A673 (cell line): ENCODE results near the gene TMEM121.

ENCODE experiments used
- EZH2 ChIP-seq: fragments of 200-600 bp; sonication (generic); IDR thresholded peaks from 2 replicates; pipeline ENCODE4 v1.6.1; 2017; ENCODE audit warnings: borderline replicate concordance, low read depth, mild to moderate bottlenecking, mixed read lengths, antibody characterized with exemption, low read length; ENCODE audit not compliant: poor library complexity, severe bottlenecking
- TF ChIP-seq, protein P1 (sequence below): fragments of 300-800, 200-600 bp; sonication (generic); conservative IDR thresholded peaks from 2 replicates; pipeline ENCODE4 v1.5.1; 2017; ENCODE audit warnings: low read depth, mild to moderate bottlenecking, antibody characterized with exemption, low read length, moderate library complexity, mixed read lengths

DNA sequence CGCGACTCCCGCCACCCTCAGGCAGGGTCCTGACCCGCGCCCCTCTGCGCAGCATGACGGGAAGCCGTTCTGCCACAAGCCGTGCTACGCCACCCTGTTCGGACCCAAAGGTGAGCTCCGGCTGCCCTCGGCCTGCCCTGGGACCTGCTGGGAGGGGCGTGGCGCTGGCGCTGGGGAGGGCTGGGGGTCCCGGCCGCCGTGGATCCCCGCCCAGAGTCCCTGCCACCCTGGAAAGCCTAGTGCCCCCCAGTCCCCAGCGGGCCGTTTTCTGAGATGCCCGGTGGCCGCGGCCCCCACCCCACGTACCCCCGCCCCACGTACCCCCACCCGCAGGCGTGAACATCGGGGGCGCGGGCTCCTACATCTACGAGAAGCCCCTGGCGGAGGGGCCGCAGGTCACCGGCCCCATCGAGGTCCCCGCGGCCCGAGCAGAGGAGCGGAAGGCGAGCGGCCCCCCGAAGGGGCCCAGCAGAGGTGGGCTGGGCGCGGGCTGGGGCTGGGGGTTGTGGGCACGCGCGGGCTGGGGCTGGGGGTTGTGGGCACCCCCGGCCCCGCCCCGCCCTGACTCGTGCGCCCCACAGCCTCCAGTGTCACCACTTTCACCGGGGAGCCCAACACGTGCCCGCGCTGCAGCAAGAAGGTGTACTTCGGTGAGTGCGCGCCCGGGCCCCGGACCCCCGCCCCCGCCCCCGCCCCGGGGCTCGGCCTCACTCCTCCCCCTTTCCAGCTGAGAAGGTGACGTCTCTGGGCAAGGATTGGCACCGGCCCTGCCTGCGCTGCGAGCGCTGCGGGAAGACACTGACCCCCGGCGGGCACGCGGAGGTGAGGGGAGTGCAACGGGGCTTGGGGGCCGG, 47.8 kb upstream of the TMEM121 start:
- no peak for TF ChIP-seq EZH2
- TF ChIP-seq, protein P1, sequence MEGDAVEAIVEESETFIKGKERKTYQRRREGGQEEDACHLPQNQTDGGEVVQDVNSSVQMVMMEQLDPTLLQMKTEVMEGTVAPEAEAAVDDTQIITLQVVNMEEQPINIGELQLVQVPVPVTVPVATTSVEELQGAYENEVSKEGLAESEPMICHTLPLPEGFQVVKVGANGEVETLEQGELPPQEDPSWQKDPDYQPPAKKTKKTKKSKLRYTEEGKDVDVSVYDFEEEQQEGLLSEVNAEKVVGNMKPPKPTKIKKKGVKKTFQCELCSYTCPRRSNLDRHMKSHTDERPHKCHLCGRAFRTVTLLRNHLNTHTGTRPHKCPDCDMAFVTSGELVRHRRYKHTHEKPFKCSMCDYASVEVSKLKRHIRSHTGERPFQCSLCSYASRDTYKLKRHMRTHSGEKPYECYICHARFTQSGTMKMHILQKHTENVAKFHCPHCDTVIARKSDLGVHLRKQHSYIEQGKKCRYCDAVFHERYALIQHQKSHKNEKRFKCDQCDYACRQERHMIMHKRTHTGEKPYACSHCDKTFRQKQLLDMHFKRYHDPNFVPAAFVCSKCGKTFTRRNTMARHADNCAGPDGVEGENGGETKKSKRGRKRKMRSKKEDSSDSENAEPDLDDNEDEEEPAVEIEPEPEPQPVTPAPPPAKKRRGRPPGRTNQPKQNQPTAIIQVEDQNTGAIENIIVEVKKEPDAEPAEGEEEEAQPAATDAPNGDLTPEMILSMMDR: no peak
